GM21737 (cell line): ENCODE results near the gene EEFSEC.

Experiments used
- ATAC-seq: cut with Tn5 transposase; IDR thresholded peaks from one replicate; pipeline ENCODE4 v1.9.1; 2021; ENCODE audit warnings: mild to moderate bottlenecking, moderate library complexity; ENCODE audit not compliant: unreplicated experiment

Gene EEFSEC, protein sequence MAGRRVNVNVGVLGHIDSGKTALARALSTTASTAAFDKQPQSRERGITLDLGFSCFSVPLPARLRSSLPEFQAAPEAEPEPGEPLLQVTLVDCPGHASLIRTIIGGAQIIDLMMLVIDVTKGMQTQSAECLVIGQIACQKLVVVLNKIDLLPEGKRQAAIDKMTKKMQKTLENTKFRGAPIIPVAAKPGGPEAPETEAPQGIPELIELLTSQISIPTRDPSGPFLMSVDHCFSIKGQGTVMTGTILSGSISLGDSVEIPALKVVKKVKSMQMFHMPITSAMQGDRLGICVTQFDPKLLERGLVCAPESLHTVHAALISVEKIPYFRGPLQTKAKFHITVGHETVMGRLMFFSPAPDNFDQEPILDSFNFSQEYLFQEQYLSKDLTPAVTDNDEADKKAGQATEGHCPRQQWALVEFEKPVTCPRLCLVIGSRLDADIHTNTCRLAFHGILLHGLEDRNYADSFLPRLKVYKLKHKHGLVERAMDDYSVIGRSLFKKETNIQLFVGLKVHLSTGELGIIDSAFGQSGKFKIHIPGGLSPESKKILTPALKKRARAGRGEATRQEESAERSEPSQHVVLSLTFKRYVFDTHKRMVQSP

DNA sequence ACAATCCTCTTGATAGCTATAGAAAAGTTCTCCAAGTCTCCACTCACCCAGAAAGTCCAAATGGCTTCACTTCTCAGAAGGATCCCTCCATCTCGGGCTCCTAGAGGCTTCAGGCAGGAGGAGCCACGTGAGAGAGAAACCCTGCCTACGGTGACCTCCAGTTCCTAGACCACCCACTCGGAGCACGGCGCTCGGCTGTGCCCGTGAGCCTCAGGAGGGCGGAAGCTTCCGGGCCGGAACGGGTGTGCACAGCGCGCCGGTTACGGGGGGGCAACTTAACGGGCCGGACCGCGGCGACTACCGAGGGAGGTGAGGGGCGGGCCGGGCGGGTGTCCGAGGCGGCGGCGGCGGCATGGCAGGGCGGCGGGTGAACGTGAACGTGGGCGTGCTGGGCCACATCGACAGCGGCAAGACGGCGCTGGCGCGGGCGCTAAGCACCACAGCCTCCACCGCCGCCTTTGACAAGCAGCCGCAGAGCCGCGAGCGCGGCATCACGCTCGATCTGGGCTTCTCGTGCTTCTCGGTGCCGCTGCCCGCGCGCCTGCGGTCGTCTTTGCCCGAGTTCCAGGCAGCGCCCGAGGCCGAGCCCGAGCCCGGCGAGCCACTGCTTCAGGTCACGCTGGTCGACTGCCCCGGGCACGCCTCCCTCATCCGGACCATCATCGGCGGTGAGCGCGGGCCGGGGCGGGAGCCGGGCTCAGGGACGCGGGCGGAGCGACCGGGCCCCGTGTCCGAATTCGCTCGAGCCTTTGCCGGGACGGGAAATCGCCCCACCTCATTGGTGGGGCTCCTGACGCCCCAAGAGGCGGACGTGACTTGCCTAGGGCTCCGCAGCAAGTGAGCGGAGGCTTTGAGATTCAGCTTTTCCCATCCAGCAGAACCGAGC is at the start of gene EEFSEC:
TSS of gene EEFSEC (plus strand) at position 326 of the 886 bp plus-strand sequence. CDS start at position 353, 27 bp downstream.
- ATAC-seq: peak; percentile 86

DNA sequence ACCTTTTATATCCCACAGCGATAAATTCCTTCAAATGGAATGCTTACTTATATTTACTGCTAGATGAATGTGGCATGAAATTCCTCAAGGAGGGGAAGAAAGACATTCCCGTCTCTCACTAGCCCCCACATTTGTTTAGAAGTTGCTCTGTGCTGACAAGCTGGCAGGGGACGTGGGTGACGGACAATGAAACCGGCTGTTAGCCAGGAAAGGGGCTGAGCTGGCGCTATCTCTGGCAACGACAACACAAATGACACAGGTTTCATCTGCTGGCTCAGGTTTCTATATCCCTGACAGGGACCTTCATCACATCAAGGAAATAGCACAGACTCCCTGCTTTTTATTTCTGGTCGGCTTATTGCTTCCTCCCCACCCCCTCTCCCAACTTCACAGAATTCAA is 45.4 kb upstream of the EEFSEC start:
- no peak for ATAC-seq

DNA sequence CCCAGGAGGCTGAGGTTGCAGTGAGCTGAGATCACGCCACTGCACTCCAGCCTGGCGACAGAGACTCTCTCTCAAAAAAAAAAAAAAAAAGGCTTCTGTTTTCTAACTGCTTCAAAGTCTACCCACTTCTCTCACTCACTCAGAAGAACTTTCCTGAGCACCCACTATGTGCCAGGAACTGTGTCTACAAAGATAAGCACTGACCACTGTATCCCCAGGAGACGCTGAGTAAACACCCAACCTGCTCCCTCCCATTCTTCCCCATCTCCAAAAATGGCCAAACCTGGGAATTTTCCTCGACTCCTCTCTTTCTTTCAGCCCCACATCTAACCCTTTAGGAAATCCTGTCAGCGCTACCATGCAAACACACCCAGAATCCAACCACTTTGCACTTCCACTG is 42.1 kb upstream of the EEFSEC start:
- no peak for ATAC-seq

DNA sequence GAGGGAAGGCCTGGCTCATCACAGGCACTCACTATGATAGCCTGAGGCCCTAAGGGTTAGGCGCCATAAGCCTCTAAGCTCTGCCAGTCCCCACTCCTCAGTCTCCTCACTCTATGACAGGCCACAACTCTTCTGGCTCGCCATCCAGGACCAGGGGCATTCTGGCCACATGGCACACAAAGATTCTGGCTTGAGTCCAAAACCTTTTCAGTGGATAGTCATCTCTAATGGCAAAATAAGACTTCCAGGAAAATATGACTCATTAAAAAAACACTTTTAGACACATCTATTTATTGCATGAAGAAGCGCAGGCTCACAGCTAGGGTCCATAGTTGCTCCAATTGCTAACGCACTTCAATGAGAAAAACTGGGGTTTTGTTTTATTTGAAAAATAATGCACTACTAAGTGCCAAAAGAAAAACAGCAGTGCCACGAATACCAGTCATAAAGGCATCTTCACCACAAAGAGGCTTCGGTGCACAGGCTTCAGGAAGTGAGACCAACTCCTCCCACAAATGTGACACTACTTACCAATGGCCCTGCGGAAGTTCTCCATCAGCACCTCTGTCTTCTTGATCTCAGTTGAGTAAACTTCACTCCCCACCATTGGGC is 40.8 kb upstream of the EEFSEC start:
- ATAC-seq: no peak

DNA sequence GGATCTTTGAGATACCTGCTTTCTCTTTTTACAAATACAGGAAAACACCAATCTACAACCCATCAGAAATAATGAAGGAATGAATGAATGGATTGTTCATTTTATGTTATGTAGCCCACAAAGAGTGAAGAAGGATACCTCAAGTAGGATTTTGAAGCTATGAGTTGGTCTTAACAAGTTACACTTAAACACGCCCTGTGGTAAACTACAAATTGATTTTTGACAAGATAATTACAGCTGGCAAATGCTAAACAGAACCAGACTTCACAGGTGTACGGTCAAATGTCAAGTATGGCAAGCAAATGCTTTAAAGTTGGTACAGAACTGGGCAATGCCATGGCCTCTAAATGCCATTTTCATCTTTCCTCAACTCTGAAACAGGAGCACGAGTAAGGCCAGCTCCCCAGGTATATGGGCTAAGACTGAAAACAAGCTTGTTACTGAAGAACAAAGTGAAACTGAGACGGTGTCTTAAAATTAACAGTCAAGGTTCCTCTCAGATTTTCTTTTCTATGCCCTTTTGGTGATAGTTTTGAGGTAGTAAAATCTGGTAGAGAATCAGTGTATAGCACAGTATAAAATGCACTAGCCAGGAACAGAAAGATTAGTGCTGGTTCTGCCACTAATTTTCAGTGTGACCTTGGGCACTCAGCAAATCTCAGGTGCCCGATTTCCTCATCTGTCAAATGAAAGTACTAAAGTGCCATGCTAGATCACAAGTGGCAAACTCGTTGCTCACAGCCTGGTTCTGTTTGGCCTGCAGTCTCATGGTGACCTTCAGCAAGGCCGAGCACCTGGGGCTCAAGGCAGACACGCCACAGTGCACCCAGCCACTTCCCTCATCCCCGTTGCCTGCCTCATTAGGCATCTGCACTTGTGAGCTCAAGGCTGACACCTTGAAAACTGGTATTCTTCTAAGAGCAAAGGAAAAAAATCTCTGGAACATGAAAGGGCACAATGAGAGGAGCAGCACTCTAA is 39.2 kb upstream of the EEFSEC start:
- peak; percentile 71 for ATAC-seq

DNA sequence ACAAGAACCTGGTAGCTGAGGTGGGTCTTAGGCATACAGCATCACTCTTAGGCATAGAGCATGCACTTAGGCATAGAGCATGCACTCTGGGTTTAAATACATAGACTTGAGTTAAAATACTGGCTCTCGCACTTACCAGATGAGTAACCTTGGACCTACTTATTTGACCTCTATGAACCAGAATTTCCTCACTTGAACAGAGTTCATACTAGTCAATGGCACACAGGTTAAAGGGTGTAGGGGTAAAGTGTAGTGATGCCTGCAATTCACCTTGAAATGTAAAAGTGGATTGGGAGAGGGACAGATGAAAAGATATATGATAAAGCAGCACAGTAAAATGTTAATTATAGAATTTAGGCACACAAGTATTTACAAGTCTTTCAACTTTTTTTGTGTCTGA is 31.3 kb upstream of the EEFSEC start:
- no peak for ATAC-seq

DNA sequence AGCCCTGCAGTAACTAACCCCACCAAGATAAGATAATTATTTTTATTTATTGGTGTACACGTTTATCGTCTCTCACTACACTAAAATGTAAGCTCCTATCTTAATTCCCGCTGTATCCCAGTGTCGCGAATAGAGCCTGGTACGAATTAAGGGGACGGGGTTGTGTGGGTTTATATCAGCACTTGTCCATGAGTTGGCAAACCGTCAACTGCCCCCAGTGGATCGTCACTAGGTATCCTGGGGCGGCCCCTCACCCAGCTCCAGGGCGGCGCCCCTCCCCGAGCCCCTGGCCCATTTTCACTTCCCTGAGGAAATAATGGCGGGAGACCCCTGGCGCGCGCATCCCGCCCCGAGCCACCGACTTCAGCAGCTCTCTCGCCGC is 30.1 kb upstream of the EEFSEC start:
- no peak for ATAC-seq

DNA sequence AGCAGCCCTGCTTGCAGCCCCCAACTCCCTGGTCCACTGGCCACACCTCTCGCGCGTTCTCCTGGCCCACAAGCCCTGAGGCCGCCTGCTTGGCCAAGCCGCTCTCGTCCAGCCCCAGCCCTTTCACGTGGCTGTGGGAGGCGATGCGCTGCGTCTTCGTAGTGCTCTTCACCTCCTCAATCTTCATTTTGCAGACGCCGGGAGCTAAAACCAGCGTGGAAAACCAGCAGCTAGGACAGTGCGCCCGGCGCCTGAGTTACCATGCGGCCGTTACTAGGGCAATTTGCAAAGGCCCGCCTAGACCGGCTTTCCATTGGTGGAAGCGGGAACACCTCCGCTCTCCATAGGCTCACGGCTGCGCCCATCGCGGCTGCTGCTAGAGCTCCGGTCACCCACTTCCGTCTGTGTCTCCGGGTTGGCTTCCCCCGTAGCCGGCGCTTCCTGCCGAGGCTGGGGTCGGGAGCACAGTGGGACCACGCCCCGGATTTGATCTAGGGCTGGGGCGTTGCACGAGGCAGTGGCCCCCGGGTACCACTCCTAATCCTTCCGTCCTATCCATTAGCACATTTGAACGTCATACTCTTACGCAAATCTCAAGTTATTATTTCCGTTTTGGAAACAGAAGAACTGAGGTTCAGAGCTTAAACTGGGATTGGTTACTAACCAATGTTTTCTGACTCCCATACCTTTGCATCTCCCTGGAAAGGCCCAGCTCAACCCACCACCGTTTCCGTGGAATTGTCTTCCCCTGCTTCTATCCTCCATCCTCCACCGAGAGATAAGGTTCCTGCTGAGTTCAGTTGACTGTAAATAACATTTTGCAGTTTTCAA is 29.5 kb upstream of the EEFSEC start, which contains the start of gene RUVBL1:
TSS of gene RUVBL1 (minus strand) at position 275 of the 831 bp plus-strand sequence. CDS start at position 187, 88 bp downstream.
- peak; percentile 98 for ATAC-seq

DNA sequence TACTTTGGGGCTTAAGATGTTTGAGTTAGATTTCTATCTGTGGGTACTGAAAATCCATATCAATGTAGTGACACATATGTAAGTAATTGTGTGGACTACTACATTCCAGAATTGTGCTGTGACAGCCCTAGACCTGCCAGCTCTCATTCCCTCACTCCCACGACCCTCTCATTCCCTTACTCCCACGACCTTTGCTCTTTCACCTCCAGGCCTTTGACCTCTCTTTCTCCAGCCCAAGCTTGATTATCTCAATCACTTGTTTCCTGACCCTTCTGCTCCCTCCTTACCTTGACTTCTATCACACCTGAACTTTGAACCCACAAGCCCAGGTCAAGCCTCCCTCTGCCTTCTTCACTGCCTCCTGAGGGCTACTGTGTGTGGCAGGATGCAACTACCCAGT is 26.0 kb upstream of the EEFSEC start:
- no peak for ATAC-seq

DNA sequence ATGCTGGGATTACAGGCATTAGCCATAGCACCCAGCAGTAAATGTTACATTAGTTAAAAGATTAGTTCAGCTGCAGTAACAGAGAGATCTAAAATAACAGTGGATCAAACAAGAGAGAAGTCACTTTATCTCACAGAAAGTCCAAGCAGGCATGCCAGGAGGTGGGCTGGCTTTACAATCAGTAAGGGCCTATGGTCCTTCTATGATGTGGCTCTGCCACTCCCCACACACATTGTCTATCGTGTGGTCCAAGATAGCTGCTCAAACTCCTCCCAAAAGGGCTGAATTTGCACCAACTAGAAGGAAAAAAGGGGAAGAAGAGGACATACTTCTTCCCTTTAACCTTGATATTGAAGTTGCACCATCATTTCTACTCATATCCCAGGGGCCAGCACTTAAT is 25.0 kb upstream of the EEFSEC start:
- ATAC-seq: no peak

DNA sequence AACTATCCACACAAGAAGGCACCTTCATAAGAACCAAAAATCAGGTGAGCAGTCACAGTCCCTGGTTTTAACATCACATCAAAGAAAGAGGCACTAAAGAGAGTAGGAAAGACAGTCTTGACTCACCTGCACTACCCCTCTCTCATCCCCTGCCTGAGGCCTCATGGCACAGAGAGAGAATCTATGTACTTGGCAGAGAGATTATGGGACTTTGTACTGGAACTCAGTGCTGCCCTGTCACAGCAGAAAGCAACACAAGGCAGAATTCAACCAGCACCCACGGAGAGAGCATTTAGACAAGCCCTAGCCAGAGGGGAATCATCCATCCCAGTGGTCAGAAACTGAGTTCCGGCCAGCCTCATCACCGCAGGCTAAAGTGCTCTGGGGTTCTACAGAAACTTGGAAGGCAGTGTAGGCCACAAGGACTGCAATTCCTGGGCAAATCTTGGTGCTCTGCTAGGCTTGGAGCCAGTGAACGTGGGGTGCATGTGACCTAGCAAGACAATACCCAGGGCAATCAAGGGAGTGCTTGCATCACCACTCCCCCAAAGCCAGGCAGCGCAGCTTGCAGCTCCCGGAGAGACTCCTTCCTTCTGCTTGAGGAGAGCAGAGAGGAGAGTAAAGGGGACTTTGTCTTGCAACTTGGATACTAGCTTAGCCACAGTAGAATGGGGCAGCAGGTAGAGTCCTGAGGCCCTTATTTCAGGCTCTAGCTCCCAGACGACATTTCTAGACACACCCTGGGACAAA is 21.2 kb upstream of the EEFSEC start:
- ATAC-seq: no peak

DNA sequence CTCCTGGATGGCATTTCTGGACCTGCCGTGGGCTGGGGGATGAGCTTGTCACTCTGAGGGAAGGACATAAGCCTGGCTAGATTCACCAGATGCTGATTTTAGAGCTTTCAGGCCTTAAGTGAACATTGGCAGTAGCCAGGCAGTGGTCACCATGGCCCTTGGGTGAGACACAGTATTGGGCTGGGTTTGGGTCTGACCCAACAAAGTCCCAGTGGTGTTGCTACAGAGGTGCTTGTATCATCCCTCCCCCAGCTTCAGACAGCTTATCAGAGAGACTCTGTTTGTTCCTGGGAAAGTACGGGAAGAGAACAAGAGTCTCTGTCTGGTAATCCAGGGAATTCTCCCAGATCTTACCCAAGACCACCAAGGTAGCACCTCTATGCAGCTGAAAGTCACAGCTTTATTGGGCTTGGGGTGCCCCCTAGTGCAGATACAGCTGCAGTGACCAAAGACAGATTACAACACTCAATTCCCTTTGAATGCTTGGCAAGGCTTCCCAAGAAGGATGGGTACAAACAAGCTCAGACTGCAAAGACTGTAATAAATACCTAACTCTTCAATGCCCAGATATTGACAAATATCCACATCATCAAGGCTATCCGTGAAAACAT is 19.9 kb upstream of the EEFSEC start:
- no peak for ATAC-seq

DNA sequence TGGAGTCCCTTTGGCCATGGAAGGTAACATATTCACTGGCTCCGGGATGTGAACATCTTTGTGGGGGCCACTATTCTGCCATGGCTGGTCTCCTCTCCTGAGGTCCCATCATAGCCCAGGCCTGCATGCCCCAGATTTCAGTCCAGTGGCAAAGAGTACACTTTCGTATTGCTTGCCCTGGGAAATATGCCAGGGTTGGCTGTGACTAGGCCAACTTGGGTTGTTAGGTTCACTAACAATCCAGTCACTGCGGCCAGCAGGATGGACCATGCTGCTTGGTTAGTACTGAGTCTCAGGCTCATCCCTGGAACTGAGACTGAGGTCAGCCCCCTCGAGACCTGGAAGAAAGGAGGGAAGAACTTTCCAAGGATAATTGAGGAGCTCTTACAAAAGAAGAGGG is 9.8 kb upstream of the EEFSEC start:
- ATAC-seq: no peak

DNA sequence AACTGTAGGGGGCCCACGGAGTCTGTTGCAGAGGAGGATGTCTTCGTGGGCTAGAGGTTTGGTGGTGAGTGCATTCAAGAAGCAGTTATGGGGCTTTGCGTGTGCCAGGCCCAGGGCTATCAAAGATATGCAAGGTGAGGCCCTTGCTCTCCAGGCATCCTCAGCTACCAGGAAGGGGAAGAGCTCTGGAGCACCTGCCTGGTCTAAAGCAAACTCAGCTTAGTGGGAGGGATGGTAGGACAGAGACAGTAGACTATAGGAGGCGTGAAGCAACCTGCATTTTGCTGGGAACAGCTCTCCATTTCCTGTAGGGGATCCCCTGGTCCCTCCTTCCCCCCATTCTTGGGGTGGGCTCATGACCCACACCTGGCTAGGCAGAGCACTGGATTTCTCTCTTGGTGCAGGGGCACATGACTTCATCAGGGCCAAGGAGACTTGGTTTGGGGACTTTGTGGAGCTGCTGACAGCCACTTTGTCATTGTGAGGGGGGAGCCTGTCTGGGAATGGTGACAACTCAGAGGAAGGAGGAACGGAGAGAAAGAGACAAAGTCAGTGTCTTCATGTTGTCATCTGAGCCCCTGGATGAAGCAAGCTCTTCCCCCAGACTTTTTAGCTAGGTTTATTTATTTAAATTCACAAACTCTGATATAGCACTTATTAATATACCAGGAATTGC is 8.6 kb upstream of the EEFSEC start:
- ATAC-seq: no peak

DNA sequence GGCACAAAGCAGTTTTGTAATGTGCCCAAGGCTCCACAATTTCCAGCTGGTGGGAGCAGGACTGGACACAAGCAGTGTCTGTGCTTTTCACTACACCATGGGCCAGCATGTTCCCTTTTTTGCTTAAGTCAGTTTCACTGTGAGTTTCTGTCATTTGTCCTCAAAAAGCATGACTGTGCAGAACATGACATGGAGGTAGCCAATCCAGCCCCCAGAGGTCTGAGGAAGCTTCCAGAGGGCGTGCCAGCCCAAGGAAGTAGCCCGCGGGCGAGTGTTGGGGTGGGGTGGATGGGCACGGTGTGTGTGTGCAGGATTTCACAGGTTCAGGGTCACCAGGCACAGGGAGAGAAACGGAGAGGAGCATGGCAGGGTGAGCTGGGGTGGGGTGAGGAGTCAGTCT is 8.0 kb upstream of the EEFSEC start:
- no peak for ATAC-seq

DNA sequence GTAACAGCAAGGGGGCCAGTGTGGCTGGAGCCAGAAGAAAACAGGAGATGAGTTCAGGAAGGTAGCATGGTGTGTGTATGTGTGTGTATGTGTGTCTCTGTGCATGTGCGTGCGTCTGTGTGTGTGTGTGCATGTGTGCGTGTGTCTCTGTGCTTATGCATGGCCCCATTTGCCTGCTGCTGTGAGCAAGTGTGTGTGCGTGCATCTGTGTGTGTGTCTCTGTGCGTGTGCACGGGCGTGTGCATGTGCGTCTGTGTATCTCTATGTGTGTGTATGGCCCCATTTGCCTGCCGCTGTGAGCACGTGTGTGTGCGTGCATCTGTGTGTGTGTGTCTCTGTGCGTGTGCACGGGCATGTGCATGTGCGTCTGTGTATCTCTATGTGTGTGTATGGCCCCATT is 7.1 kb upstream of the EEFSEC start:
- no peak for ATAC-seq

DNA sequence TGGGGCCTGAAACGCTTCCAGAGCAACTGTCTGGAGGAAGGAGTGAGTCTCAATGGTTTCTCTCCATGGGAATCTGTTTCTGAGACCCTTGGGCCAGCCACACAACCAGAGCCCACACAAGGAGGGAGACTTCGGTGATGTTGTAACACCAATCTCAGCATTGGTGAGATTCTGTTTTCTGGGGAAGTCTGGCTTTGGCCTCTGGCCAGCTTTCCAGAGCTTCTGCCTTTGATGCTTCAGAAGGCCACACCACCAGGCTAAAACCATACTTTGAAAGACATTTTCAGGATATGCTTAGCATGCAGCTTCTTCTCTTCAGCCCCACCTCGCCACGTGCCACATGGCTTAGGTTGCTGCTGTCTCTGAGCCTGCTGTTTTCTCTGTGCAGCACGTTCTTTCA is 3.6 kb upstream of the EEFSEC start:
- ATAC-seq: no peak
